PC-9 (cell line): ENCODE results near the gene VPS8. TPM values are rescaled to one million over a fixed set of nuclear protein-coding genes. Genes with fewer than 3 reads are reported as not detected.

Source experiments
- BruUV-seq: library from RNA; stranded (reverse); fragments of 400-500 nt; replicated peaks from 2 replicates; lab custom pipeline; 2021; lab: Mats Ljungman, UMichigan
- CTCF ChIA-PET: fragments of 300-600 bp; sonication (Branson Sonifier 250); formaldehyde crosslinking; loops from one replicate; lab custom pipeline; 2022; ENCODE audit warnings: antibody characterized with exemption; lab: Charles Lee
- POLR2A ChIA-PET: fragments of 300-600 bp; sonication (Branson Sonifier 250); formaldehyde crosslinking; loops from one replicate; lab custom pipeline; 2022; ENCODE audit warnings: antibody characterized with exemption; ENCODE audit not compliant: unreplicated experiment; lab: Charles Lee
- DNase-seq, 2 experiments: peaks; one replicate each; pipeline versions ENCODE4 v3.0.0 to v3.0.0-alpha.2; 2015 to 2022; ENCODE audit warnings: mixed read lengths in 1 of 2
- H2AFZ ChIP-seq: fragments of 200-600 bp; sonication (generic); 2 replicates; pipeline ENCODE4 v1.8.1; 2017; ENCODE audit warnings: antibody characterized with exemption
- H3F3A ChIP-seq: fragments of 200-600 bp; sonication (generic); 2 replicates; pipeline ENCODE4 v1.8.1; 2017; ENCODE audit warnings: antibody characterized with exemption, mild to moderate bottlenecking, low read depth; ENCODE audit not compliant: insufficient read depth
- H3K27ac ChIP-seq: fragments of 200-600 bp; sonication (generic); 2 replicates; pipeline ENCODE4 v1.6.1; 2016; ENCODE audit warnings: mixed run types
- H3K27me3 ChIP-seq: fragments of 200-600 bp; sonication (generic); 2 replicates; pipeline ENCODE4 v1.6.1; 2016; ENCODE audit warnings: low read depth, mixed run types; ENCODE audit not compliant: insufficient read depth
- H3K36me3 ChIP-seq: fragments of 200-600 bp; sonication (generic); 2 replicates; pipeline ENCODE4 v1.6.1; 2016; ENCODE audit warnings: low read depth, mixed run types
- H3K4me1 ChIP-seq: fragments of 200-600 bp; sonication (generic); replicated peaks from 2 replicates; pipeline ENCODE4 v1.6.1; 2016; ENCODE audit warnings: mixed run types; ENCODE audit not compliant: insufficient read depth
- H3K4me2 ChIP-seq: fragments of 200-600 bp; sonication (generic); 2 replicates; pipeline ENCODE4 v1.6.1; 2017; ENCODE audit warnings: mixed run types
- H3K4me3 ChIP-seq: fragments of 200-600 bp; sonication (generic); 2 replicates; pipeline ENCODE4 v1.6.1; 2016; ENCODE audit warnings: mixed run types
- H3K79me2 ChIP-seq: fragments of 200-600 bp; sonication (generic); 2 replicates; pipeline ENCODE4 v1.6.1; 2017; ENCODE audit warnings: low read depth, mixed run types
- H3K9me2 ChIP-seq: fragments of 200-600 bp; sonication (generic); 2 replicates; pipeline ENCODE4 v1.8.1; 2017; ENCODE audit warnings: mild to moderate bottlenecking; ENCODE audit not compliant: insufficient read depth
- H3K9me3 ChIP-seq: fragments of 200-600 bp; sonication (generic); 2 replicates; pipeline ENCODE4 v1.8.1; 2016; ENCODE audit warnings: low read depth; ENCODE audit not compliant: insufficient read depth
- H4K20me1 ChIP-seq: fragments of 200-600 bp; sonication (generic); 2 replicates; pipeline ENCODE4 v1.8.1; 2017; ENCODE audit not compliant: insufficient read depth
- EZH2 ChIP-seq: fragments of 200-600 bp; sonication (generic); IDR thresholded peaks from 2 replicates; pipeline ENCODE4 v1.8.0; 2017; ENCODE audit warnings: antibody characterized with exemption, low read depth
- intact Hi-C: fragments of 100-400 bp; cut with micrococcal nuclease; formaldehyde crosslinking; loops from one replicate; pipeline ENCODE4 v1.10.0; 2022; ENCODE audit not compliant: unreplicated experiment
- total RNA-seq: library from RNA; stranded (reverse); gene quantifications from 2 replicates; pipeline ENCODE4 v1.2.3, GENCODE V29; 2021
- TF ChIP-seq, protein P1 (sequence below): fragments of 200-600 bp; sonication (generic); conservative IDR thresholded peaks from 2 replicates; pipeline ENCODE4 v1.6.1; 2017; ENCODE audit warnings: mixed run types, antibody characterized with exemption, mild to moderate bottlenecking, moderate library complexity

The VPS8 gene
- total RNA-seq, 1 experiment from 2014 or later = 80.8 TPM

DNA sequence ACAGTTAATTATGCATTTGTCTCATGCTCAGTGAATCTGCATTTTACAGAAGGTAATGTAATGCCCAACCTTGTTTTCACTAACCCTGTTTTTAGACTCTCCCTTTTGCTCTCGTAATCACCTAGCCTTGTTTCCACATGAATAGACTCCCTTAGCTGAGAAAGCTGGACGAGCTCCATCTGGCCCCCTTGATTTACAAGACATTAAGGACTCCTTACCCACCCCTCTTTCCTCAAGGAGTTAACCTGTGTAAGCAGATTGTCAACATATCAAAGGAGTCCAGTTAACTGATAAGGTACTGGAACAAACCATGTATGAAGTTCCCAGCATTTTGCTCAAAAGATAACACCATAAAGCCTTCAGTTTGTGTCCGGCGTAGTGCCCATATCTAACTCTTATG lies 99.6 kb downstream of the VPS8 start:
- TF ChIP-seq EZH2 = no peak
- TF ChIP-seq, protein P1, sequence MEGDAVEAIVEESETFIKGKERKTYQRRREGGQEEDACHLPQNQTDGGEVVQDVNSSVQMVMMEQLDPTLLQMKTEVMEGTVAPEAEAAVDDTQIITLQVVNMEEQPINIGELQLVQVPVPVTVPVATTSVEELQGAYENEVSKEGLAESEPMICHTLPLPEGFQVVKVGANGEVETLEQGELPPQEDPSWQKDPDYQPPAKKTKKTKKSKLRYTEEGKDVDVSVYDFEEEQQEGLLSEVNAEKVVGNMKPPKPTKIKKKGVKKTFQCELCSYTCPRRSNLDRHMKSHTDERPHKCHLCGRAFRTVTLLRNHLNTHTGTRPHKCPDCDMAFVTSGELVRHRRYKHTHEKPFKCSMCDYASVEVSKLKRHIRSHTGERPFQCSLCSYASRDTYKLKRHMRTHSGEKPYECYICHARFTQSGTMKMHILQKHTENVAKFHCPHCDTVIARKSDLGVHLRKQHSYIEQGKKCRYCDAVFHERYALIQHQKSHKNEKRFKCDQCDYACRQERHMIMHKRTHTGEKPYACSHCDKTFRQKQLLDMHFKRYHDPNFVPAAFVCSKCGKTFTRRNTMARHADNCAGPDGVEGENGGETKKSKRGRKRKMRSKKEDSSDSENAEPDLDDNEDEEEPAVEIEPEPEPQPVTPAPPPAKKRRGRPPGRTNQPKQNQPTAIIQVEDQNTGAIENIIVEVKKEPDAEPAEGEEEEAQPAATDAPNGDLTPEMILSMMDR = no peak
- Histone ChIP-seq H4K20me1 (no peaks in the 10 kb centered on the region), H3K79me2 (no peaks in the 10 kb centered on the region)

GRCh38 chr3:184912163-184912562 lies 100.2 kb downstream of the VPS8 start:
- Histone ChIP-seq H3F3A (no peaks in the 10 kb centered on the region), H2AFZ (no peak overlapping the region), H3K36me3 (no peaks in the 10 kb centered on the region), H3K4me1 (no peaks in the 10 kb centered on the region), H4K20me1 (no peaks in the 10 kb centered on the region), H3K27ac (no peak overlapping the region), H3K9me2 (no peaks in the 10 kb centered on the region), H3K9me3 (no peaks in the 10 kb centered on the region), H3K27me3 (no peaks in the 10 kb centered on the region), H3K4me2 (no peak overlapping the region), H3K4me3 (no peak overlapping the region), H3K79me2 (no peaks in the 10 kb centered on the region)
- BruUV-seq = no TSS peak
- ChIA-PET POLR2A (interaction anchor here (0.7 kb wide), 1 partner anchor 24 kb away, joined by 4 read pairs; no protein-coding TSS in a partner anchor), CTCF (no interaction called here)
- intact Hi-C loops = no loop called here
- no peak for TF ChIP-seq EZH2
- TF ChIP-seq, protein P1 = no peak
- DNase-seq = no peak

More for the DNA sequence above, 99.6 kb downstream of the VPS8 start:
- Histone ChIP-seq H3K4me2 (no peak overlapping the region), H2AFZ (no peak overlapping the region), H3K4me3 (no peak overlapping the region), H3K9me2 (no peaks in the 10 kb centered on the region), H3K27ac (no peak overlapping the region), H3K4me1 (no peaks in the 10 kb centered on the region), H3F3A (no peaks in the 10 kb centered on the region), H3K9me3 (no peaks in the 10 kb centered on the region), H3K27me3 (no peaks in the 10 kb centered on the region), H3K36me3 (no peaks in the 10 kb centered on the region)
- intact Hi-C loops = no loop called here
- BruUV-seq = no TSS peak
- ChIA-PET CTCF (no interaction called here), POLR2A (interaction anchor here (0.7 kb wide), 1 partner anchor 23 kb away, joined by 4 read pairs; no protein-coding TSS in a partner anchor)
- DNase-seq = no peak

DNA sequence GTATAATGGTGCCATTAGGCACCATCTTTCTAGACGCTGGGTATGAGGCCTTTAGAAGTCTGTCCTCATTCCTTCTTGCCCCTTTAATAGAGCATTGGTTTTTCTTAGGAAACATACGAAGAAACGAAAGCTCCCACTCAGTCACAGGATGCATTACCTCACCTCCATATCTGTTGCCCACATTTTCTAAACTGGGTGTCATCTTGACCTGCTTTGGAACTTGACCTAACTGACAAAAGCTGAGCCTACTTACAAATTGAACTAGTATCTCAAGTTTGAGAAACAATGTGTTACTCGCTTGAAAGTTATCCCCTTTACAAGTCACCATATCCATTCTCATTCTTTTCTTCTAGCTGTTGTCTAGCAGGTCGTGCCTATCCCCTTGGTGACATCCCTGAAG lies 102.7 kb downstream of the VPS8 start:
- Histone ChIP-seq H3K4me2 (no peak overlapping the region), H3K9me2 (no peaks in the 10 kb centered on the region), H3F3A (no peaks in the 10 kb centered on the region), H3K79me2 (no peaks in the 10 kb centered on the region), H3K9me3 (no peaks in the 10 kb centered on the region), H3K36me3 (no peaks in the 10 kb centered on the region), H2AFZ (no peak overlapping the region), H4K20me1 (no peaks in the 10 kb centered on the region), H3K27me3 (no peaks in the 10 kb centered on the region), H3K4me3 (no peak overlapping the region), H3K4me1 (no peaks in the 10 kb centered on the region), H3K27ac (no peak overlapping the region)
- BruUV-seq = no TSS peak
- ChIA-PET POLR2A (no interaction called here), CTCF (no interaction called here)
- DNase-seq = no peak
- intact Hi-C loops = no loop called here
- no peak for TF ChIP-seq EZH2
- TF ChIP-seq, protein P1 = no peak
